Fibroblast of peridontal ligament (primary cell): ENCODE data around the gene NCBP3.
"Not testable (repeated sequence)": the region's sequence is repeated elsewhere in the genome, so short reads cannot be mapped to it uniquely, and the experiment has no call there.

Source experiments
- DNase-seq: peaks from one replicate; pipeline ENCODE4 v3.0.0-alpha.2; 2010; ENCODE audit errors: extremely low read depth

Gene NCBP3

DNA sequence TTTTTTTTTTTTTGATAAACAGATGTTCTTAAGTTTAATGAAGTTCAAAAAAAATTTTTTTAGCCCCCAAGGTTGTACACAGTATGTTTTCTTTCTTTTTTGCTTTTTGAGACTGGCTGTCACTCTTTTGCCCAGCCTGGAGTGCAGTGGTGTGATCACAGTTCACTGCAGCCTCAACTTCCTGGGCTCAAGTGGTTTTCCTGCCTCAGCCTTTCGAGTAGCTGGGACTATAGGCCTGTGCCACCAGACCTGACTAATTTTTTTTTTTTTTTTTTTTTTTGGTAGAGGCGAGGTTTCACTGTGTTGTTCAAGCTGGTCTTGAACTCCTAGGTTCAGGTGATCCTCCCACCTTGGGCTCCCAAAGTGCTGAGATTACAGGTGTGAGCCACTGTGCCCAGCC lies 57.8 kb downstream of the NCBP3 start:
- DNase-seq: no peak

GRCh38 chr17:3785323-3785722 lies 60.7 kb downstream of the NCBP3 start:
- DNase-seq: not testable (repeated sequence)

DNA sequence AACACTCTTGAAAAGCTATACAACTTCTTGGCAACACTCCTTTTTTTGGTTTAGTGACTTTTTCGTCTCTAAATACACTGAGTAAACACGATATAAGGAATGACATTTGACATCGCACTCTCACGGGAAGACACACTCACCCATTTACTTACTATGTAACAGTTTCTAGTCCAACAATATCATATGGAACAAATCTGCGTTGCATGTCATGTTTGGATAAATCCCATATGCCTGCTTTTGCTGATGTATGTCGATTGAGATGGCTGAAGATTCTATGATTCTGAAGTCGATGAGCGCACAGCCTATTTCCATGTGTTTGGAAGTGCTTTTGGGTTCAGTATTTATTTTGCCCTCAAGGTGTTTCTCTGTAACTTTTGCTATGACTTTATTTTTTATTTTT lies 63.3 kb downstream of the NCBP3 start:
- DNase-seq: no peak

DNA sequence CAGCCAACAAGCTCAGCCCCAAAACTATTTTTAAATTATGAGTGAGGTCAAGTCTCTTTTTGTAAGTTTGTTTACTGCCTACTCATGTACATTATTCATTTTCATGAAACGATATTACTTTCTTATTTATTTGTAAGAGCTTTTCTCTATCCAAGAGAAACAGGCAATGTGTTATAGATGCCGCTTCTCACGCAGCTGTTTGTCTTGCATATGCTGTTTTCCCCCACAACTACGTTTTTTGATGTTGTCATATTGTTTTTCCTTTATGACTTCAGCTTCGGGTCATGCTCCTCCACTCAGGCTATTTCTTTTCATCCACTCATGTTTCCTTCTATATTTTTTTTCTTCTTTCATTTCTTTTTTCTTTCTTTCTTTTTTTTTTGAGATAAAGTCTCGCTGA lies 65.1 kb downstream of the NCBP3 start:
- DNase-seq: no peak

DNA sequence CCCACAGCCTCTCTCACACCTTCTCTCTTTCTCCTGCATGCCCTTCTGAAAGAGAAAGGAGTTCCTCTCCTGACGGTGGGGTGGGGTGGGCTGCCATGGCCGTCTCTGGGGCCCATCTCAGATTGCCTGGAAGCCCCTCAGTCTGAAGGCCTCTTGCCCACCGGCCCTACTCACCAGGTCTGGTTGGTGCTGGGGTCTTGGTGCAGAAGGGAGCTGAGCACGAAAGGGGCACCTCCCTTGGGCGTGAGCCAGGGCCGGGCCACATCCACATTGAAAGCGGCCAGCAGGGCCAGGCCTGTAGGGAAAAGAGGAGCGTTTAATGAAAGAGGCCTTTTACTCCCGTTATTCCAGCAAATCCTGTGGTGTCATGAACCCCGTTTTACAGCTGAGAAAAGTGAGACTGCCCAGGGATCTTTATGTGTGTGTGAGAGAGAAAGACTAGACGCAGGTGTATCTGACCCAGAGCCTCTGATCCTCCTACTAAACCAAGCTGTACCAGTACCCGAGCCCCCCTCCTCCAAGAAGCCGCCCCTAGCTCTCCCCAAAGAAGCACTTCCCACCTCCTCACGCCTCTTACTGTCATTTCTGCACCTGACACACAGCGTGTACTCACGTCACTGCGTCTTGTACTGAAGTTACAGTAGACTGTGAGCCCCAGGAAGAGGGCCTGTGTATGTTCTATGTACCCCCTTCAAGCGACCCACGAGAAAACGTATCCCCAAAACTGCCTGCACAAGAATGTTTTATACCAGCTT lies 68.5 kb downstream of the NCBP3 start:
- no peak for DNase-seq

DNA sequence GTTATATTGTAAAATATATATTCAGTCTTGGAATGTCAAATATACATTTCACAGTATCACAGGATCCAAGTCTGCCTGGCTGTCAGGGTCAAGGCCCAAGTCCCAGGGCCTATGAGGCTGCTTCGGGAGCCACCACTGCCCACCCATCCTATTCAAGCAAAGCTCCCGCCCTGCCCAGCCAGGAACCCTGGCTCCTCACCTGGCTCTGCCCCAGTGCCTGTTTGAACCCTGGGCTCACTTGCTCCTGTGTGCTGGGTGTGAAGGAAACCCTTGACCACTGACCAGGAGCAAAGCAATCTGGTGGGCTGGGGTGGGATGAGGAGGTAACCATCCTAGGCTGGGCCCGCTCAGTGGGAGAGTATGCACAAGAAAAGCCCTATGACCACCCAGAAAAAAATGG lies 72.1 kb downstream of the NCBP3 start:
- no peak for DNase-seq

DNA sequence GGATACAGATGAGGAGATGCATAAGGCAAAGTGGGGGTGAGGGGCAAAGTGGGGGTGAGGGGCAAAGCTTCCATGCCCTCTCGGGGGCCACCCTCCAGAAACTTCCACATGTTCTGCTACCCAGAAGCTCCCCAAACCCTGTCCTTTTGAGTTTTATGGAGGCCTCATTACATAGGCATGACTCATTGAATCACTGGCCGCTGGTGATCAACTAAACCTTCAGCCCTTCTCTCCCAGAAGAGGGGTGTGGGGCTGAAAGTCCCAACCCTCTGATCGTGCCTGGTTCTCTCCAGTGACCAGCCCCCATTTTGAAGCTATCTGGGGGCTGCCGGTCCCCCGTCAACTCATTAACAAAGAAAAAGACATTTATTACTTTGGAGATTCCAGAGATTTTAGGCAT lies 72.5 kb downstream of the NCBP3 start:
- DNase-seq: peak; percentile 56

GRCh38 chr17:3772764-3773163 lies 73.3 kb downstream of the NCBP3 start:
- no peak for DNase-seq

GRCh38 chr17:3771140-3771539 lies 74.9 kb downstream of the NCBP3 start:
- no peak for DNase-seq

- no peak for DNase-seq
Measured at GRCh38 chr17:3770466-3770865, 75.6 kb downstream of the NCBP3 start.

GRCh38 chr17:3768769-3769168 lies 77.3 kb downstream of the NCBP3 start:
- no peak for DNase-seq

- DNase-seq: no peak
Measured at GRCh38 chr17:3768341-3768740, 77.7 kb downstream of the NCBP3 start.

GRCh38 chr17:3766779-3767178 lies 79.3 kb downstream of the NCBP3 start:
- DNase-seq: no peak

- no peak for DNase-seq
Measured at GRCh38 chr17:3765981-3766380, 80.1 kb downstream of the NCBP3 start.

- DNase-seq: no peak
Measured at GRCh38 chr17:3763777-3764170, 82.3 kb downstream of the NCBP3 start.

GRCh38 chr17:3762922-3763776 lies 82.9 kb downstream of the NCBP3 start:
- DNase-seq: no peak

- DNase-seq: no peak
Measured at GRCh38 chr17:3761918-3762380, 84.1 kb downstream of the NCBP3 start.

DNA sequence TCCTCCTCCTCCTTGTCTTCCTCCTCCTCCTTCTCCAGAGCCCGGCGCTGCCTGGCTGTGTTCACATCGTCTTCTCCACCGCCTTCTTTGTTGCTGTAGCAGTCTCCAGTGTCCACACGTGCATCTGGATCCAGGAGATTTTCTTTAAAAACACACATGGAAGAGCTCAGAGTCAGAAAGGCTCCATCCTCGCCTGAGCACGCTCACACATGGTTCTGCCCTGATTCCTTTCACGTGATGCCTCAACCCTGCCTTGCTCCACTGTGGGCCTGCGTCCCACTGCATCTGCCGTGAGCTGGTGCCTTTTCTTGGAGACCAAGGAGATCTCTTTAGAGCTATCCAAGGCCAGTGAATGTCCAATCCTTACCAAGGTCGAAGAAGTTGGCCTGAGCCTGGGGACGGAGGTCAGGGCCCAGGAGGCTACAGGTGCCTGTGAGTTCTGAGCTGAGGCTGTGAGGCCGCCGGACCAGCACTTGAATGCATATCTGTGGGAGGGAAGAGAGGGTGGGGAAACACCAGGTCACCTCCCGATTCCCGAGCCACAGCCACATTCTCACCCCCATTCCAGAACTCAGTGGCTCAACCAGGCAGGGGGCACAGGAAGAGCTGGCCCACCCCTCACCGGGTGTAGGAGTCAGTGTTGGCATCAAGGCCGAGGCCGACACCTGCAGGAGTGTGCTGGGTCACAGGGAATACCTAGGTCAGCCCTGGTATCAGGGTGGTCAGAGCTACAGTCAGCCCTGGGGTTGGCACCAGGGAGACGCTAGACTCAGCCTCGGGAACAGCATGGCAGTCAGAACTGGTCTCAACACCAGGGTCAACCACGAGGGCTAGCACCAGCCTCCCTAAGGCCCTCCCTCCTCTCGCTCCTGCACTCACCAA lies 84.8 kb downstream of the NCBP3 start:
- peak; percentile 33 for DNase-seq

GRCh38 chr17:3759597-3760216 lies 86.3 kb downstream of the NCBP3 start:
- no peak for DNase-seq

DNA sequence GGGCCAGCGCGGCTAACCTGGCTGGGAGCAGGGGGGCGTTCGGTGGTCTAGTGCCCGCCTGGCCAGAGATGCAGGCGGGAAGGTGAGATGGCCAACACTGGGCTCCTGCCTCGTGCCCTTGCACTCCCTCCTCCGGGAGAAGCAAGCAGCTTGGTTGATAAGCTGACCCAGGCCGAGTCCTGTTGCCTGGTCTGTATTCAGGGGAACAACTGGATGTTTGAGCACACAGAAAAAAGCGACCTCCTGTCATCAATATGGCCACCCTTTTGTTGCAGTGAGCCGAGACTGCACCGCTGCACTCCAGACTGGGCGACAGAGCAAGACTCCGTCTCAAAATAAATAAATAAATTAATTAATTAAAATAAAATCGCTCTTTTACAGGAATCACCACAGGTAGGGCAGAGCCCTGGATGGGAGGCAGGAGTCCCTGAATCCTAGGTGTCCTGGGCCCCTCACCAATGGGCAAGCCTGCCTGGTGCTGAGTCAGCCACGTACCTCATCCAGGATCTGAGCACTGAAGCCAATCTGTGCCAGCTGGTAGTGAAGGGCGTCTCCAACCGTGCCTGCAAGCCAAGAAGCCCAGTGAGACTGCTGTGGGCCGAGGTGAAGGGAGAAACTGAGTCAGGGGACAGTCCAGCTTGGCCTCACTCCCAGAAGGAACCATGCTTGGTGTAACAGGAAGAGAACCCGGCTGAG lies 90.6 kb downstream of the NCBP3 start:
- no peak for DNase-seq
